HCT116 (cell line): ENCODE data around the gene BDKRB1. TPM values are rescaled to one million over a fixed set of nuclear protein-coding genes. Genes with fewer than 3 reads are reported as not detected.

Source experiments
- ATAC-seq: fragments of 200-7000 bp; cut with Tn5 transposase; 2 replicates; pipeline ENCODE4 v1.9.1; 2020; ENCODE audit warnings: mild to moderate bottlenecking, moderate library complexity
- BruUV-seq: library from RNA; stranded (reverse); fragments of 400-500 nt; replicated peaks from 2 replicates; lab custom pipeline; 2021; lab: Mats Ljungman, UMichigan
- CTCF ChIA-PET: fragments of 300-600 bp; sonication (Branson Sonifier 250); formaldehyde crosslinking; loops from one replicate; lab custom pipeline; 2021; ENCODE audit warnings: antibody characterized with exemption; lab: Charles Lee
- POLR2A ChIA-PET: fragments of 300-600, 350-600 bp; sonication (Branson Sonifier 250); formaldehyde crosslinking; loops from one replicate; lab custom pipeline; 2021; ENCODE audit warnings: antibody characterized with exemption; lab: Charles Lee
- RAD21 ChIA-PET, 2 experiments: fragments of 300-600 bp; sonication (Branson Sonifier 250); formaldehyde crosslinking; loops; one replicate each; lab custom pipeline; 2023; ENCODE audit warnings: low total read pairs in 2 of 2; ENCODE audit not compliant: uncharacterized antibody in 2 of 2, unreplicated experiment in 2 of 2, low non-redundant PET in 1 of 2; lab: Charles Lee
- DNase-seq: peaks from one replicate; pipeline ENCODE4 v3.0.0-alpha.2; 2010; ENCODE audit warnings: low read depth, low spot score
- H2AFZ ChIP-seq: fragments of 200-600 bp; shearing (Covaris generic), sonication (generic); 2 replicates; pipeline ENCODE4 v1.6.1; 2017; ENCODE audit warnings: low read depth, mixed run types, mixed read lengths, antibody characterized with exemption, low read length; ENCODE audit not compliant: poor library complexity, severe bottlenecking
- H3K27ac ChIP-seq: 2 replicates; pipeline ENCODE4 v1.5.1; 2012; ENCODE audit warnings: low read depth, low read length
- H3K27me3 ChIP-seq: fragments of 200-600 bp; sonication (generic); 2 replicates; pipeline ENCODE4 v1.6.1; 2016; ENCODE audit warnings: mixed run types, low read length, mixed read lengths; ENCODE audit not compliant: insufficient read depth
- H3K36me3 ChIP-seq, 2 experiments: fragments of 200-500 bp in 1 of 2; fragments of 200-600 bp in 1 of 2; sonication (Bioruptor generic) in 1 of 2; sonication (generic) in 1 of 2; 2 replicates each; pipeline versions ENCODE4 v1.5.1 to v1.6.1; 2014 to 2016; ENCODE audit warnings: low read length in 2 of 2, inconsistent platforms in 1 of 2, mixed read lengths in 1 of 2, mixed run types in 1 of 2; ENCODE audit not compliant: insufficient read depth in 2 of 2, control insufficient read depth in 1 of 2
- H3K4me1 ChIP-seq, 2 experiments: fragments of 200-600 bp in 1 of 2; sonication (generic) in 1 of 2; 2 replicates each; pipeline versions ENCODE4 v1.5.1 to v1.6.1; 2012 to 2017; ENCODE audit warnings: low read length in 2 of 2, inconsistent platforms in 1 of 2, mild to moderate bottlenecking in 1 of 2, mixed read lengths in 1 of 2, mixed run types in 1 of 2, moderate library complexity in 1 of 2; ENCODE audit not compliant: insufficient read depth in 2 of 2, control insufficient read depth in 1 of 2
- H3K4me2 ChIP-seq: fragments of 200-600 bp; sonication (generic); 2 replicates; pipeline ENCODE4 v1.6.1; 2017; ENCODE audit warnings: mixed run types, low read length, mixed read lengths
- H3K4me3 ChIP-seq, 2 experiments: fragments of 200-600 bp in 1 of 2; sonication (generic) in 1 of 2; replicated peaks in 1 of 2; 2 replicates each; pipeline ENCODE4 v1.5.1; 2011 to 2016; ENCODE audit warnings: low read length in 2 of 2, control low read depth in 1 of 2, low read depth in 1 of 2, mild to moderate bottlenecking in 1 of 2, mixed read lengths in 1 of 2, mixed run types in 1 of 2
- H3K79me2 ChIP-seq: fragments of 200-600 bp; sonication (generic); 2 replicates; pipeline ENCODE4 v1.6.1; 2017; ENCODE audit warnings: mild to moderate bottlenecking, mixed run types, low read length, moderate library complexity, mixed read lengths; ENCODE audit not compliant: insufficient read depth
- H3K9ac ChIP-seq: fragments of 200-600 bp; sonication (generic); 2 replicates; pipeline ENCODE4 v1.6.1; 2016; ENCODE audit warnings: low read length, mixed read lengths
- H3K9me2 ChIP-seq: fragments of 200-600 bp; sonication (generic), shearing (Covaris generic); 2 replicates; pipeline ENCODE4 v1.6.1; 2017; ENCODE audit warnings: mixed run types, mild to moderate bottlenecking, moderate library complexity; ENCODE audit not compliant: insufficient read depth
- H3K9me3 ChIP-seq, 2 experiments: fragments of 200-500 bp in 1 of 2; fragments of 200-600 bp in 1 of 2; sonication (Bioruptor generic) in 1 of 2; sonication (generic) in 1 of 2; 2 replicates each; pipeline ENCODE4 v1.6.1; 2014 to 2017; ENCODE audit warnings: low read length in 2 of 2, mixed read lengths in 2 of 2, inconsistent platforms in 1 of 2, low read depth in 1 of 2, mild to moderate bottlenecking in 1 of 2, mixed run types in 1 of 2, moderate library complexity in 1 of 2; ENCODE audit not compliant: control insufficient read depth in 1 of 2, insufficient read depth in 1 of 2
- H4K20me1 ChIP-seq: fragments of 200-600 bp; sonication (generic), shearing (Covaris generic); 2 replicates; pipeline ENCODE4 v1.6.1; 2017; ENCODE audit warnings: mixed run types, mild to moderate bottlenecking, moderate library complexity; ENCODE audit not compliant: insufficient read depth
- CBX3 ChIP-seq: IDR thresholded peaks from 2 replicates; pipeline ENCODE4 v1.6.1; 2012; ENCODE audit warnings: low read depth
- CEBPB ChIP-seq: IDR thresholded peaks from 2 replicates; pipeline ENCODE4 v1.6.1; 2012; ENCODE audit warnings: low read depth
- CTCF ChIP-seq, 3 experiments: fragments of 200-600 bp in 1 of 3; sonication (generic) in 1 of 3; IDR thresholded peaks in 2 of 3; conservative IDR thresholded peaks in 1 of 3; 2 replicates each; pipeline ENCODE4 v1.5.1; 2012 to 2017; ENCODE audit warnings: low read depth in 2 of 3, low read length in 2 of 3, antibody characterized with exemption in 1 of 3, borderline replicate concordance in 1 of 3, control low read depth in 1 of 3, mild to moderate bottlenecking in 1 of 3, mixed read lengths in 1 of 3, mixed run types in 1 of 3, moderate library complexity in 1 of 3; ENCODE audit not compliant: insufficient read depth in 1 of 3
- EGR1 ChIP-seq: IDR thresholded peaks from 2 replicates; pipeline ENCODE4 v1.6.1; 2012; ENCODE audit warnings: low read depth
- MAX ChIP-seq: IDR thresholded peaks from 2 replicates; pipeline ENCODE4 v1.6.1; 2012
- POLR2A ChIP-seq: IDR thresholded peaks from 2 replicates; pipeline ENCODE4 v1.7.0; 2011; ENCODE audit warnings: borderline replicate concordance; ENCODE audit not compliant: insufficient read depth, insufficient read length; ENCODE audit errors: extremely low read depth
- POLR2AphosphoS5 ChIP-seq: IDR thresholded peaks from 2 replicates; pipeline ENCODE4 v1.6.1; 2011; ENCODE audit warnings: mild to moderate bottlenecking, low read depth, low read length, moderate library complexity
- SIN3A ChIP-seq: IDR thresholded peaks from 2 replicates; pipeline ENCODE4 v1.6.1; 2012; ENCODE audit warnings: low read depth
- SP1 ChIP-seq: IDR thresholded peaks from 2 replicates; pipeline ENCODE4 v1.6.1; 2012; ENCODE audit warnings: low read depth
- SRF ChIP-seq: IDR thresholded peaks from 2 replicates; pipeline ENCODE4 v1.6.1; 2012; ENCODE audit warnings: low read depth
- TCF7L2 ChIP-seq: IDR thresholded peaks from 2 replicates; pipeline ENCODE4 v1.7.0; 2011; ENCODE audit warnings: borderline replicate concordance, inconsistent platforms; ENCODE audit not compliant: insufficient read depth, insufficient read length; ENCODE audit errors: extremely low read depth
- YY1 ChIP-seq: IDR thresholded peaks from 2 replicates; pipeline ENCODE4 v1.6.1; 2011; ENCODE audit warnings: low read length, low read depth, moderate library complexity, mild to moderate bottlenecking; ENCODE audit not compliant: insufficient replicate concordance; ENCODE audit errors: extremely low read depth
- ZFX ChIP-seq: fragments of 450-650 bp; IDR thresholded peaks from 2 replicates; pipeline ENCODE4 v1.6.1; 2017
- intact Hi-C: fragments of 100-400 bp; cut with micrococcal nuclease; formaldehyde crosslinking; loops from 2 replicates; pipeline ENCODE4 v1.10.0; 2022
- total RNA-seq: library from RNA; stranded (reverse); gene quantifications from one replicate; pipeline ENCODE4 v1.2.1, GENCODE V29; 2021; ENCODE audit not compliant: unreplicated experiment

BDKRB1 gene
- total RNA-seq, 1 experiment from 2014 or later, result not detected

- TF ChIP-seq SIN3A, result no peak
- no peak for TF ChIP-seq POLR2AphosphoS5
- no peak for TF ChIP-seq EGR1
- no peak for TF ChIP-seq YY1
- no peak for TF ChIP-seq SP1
- no peak for TF ChIP-seq MAX
- TF ChIP-seq POLR2A, result no peak
- no peak for TF ChIP-seq CBX3
- TF ChIP-seq CEBPB, result no peak
- no peak for TF ChIP-seq CTCF (IDR thresholded peaks at IDR 0.05 in 2 of 3, conservative IDR thresholded peaks at IDR 0.05 in 1 of 3; ENCODE audit: borderline replicate concordance in 1 of 3, insufficient read depth in 1 of 3, low read depth in 2 of 3, low read length in 2 of 3)
- no peak for TF ChIP-seq SRF
- no peak for TF ChIP-seq TCF7L2
- no peak for TF ChIP-seq ZFX
- Histone ChIP-seq H3K4me3 (no peak overlapping the region), H3K27me3 (no peaks in the 10 kb centered on the region), H3K4me1 (no peaks in the 10 kb centered on the region), H3K36me3 (no peaks in the 10 kb centered on the region), H3K4me2 (no peak overlapping the region), H3K27ac (no peak overlapping the region), H3K9me2 (no peaks in the 10 kb centered on the region), H4K20me1 (no peaks in the 10 kb centered on the region), H2AFZ (no peak overlapping the region), H3K9ac (no peak overlapping the region), H3K9me3 (peaks cover 0 to 6% of the 10 kb centered on the region in 2 experiments; a peak in 1 of 4 replicates), H3K79me2 (no peaks in the 10 kb centered on the region)
- intact Hi-C loops, result no loop called here
- DNase-seq, result no peak
- no peak for ATAC-seq
- ChIA-PET POLR2A (no interaction called here), CTCF (no interaction called here), RAD21 (no interaction called here)
- BruUV-seq, result no TSS peak
Measured at GRCh38 chr14:96267916-96268315, 11.9 kb downstream of the BDKRB1 start.
